ENCODE measurements around the gene PDZRN3. TPM values are rescaled to one million over a fixed set of nuclear protein-coding genes. Genes with fewer than 3 reads are reported as not detected.

The PDZRN3 gene
- total and polyA plus RNA-seq, 2 experiments from 2014 or later: 22.3 to 35.6 TPM

- H4K20me1 ChIP-seq (ENCODE audit: insufficient read depth): no peaks in the 10 kb centered on the region
- H3F3A ChIP-seq (ENCODE audit: insufficient read depth): peaks cover 12% of the 10 kb centered on the region; the same call in 1 of the 2 replicates
- H3K4me3 ChIP-seq: 0 out of 2 replicates have a peak overlapping the region, but pooled peaks have one; percentile 16
- TF ChIP-seq EZH2phosphoT487 (IDR thresholded peaks at IDR 0.05; ENCODE audit: insufficient read depth, low read depth) (no peak), EZH2 (IDR thresholded peaks at IDR 0.05; ENCODE audit: insufficient read depth, poor library complexity, severe bottlenecking) (no peak)
- peak overlapping the region; percentile 29 for H3K27ac ChIP-seq
- DNase-seq: peak; percentile 41
- 0 out of 2 replicates have a peak overlapping the region, but pooled peaks have one; percentile 12 for H2AFZ ChIP-seq
- WGBS, 2 experiments (ENCODE audit: low coverage in 1 of 2, low lambda C conversion rate in 2 of 2, missing lambda C conversion rate in 2 of 2): 26 to 33% methylated on average over 7 of the region's 7 CpGs
- peak overlapping the region; percentile 47 for H3K4me2 ChIP-seq (ENCODE audit: unreplicated experiment)
- 0 out of 2 replicates have a peak, but pooled peaks cover 4% of the 10 kb centered on the region for H3K9me2 ChIP-seq (ENCODE audit: insufficient read depth)
- H3K4me1 ChIP-seq (ENCODE audit: insufficient read depth): peaks cover 14% of the 10 kb centered on the region; the same call in 1 of the 2 replicates
- peaks cover 70% of the 10 kb centered on the region for H3K79me2 ChIP-seq (ENCODE audit: insufficient read depth)
- no peaks in the 10 kb centered on the region for H3K9me3 ChIP-seq (ENCODE audit: low read depth)
- H3K27me3 ChIP-seq (replicated peaks; ENCODE audit: insufficient read depth): no peaks in the 10 kb centered on the region
- in situ Hi-C loops (cut with MboI): no loop called here
- no peak overlapping the region; the same call in 1 of the 2 replicates for H3K9ac ChIP-seq
- H3K36me3 ChIP-seq (ENCODE audit: low read depth): no peaks in the 10 kb centered on the region
Measured at GRCh38 chr3:73521734-73522336, 102.9 kb downstream of the PDZRN3 start.

- WGBS, 2 experiments (ENCODE audit: low coverage in 1 of 2, low lambda C conversion rate in 2 of 2, missing lambda C conversion rate in 2 of 2): 4 to 8% methylated on average over 13 of the region's 13 CpGs
- Histone ChIP-seq H3K36me3 (ENCODE audit: low read depth) (no peaks in the 10 kb centered on the region), H3K9me3 (ENCODE audit: low read depth) (no peaks in the 10 kb centered on the region), H3K79me2 (ENCODE audit: insufficient read depth) (peaks cover 70% of the 10 kb centered on the region), H2AFZ (peak overlapping the region; percentile 47; the same call in 1 of the 2 replicates), H3K4me3 (peak overlapping the region; percentile 40), H3K9me2 (ENCODE audit: insufficient read depth) (0 out of 2 replicates have a peak, but pooled peaks cover 4% of the 10 kb centered on the region), H3F3A (ENCODE audit: insufficient read depth) (peaks cover 12% of the 10 kb centered on the region; the same call in 1 of the 2 replicates), H3K27me3 (replicated peaks; ENCODE audit: insufficient read depth) (no peaks in the 10 kb centered on the region), H3K4me2 (ENCODE audit: unreplicated experiment) (peak overlapping the region; percentile 47), H3K4me1 (ENCODE audit: insufficient read depth) (peaks cover 14% of the 10 kb centered on the region; the same call in 1 of the 2 replicates), H3K9ac (peak overlapping the region; percentile 36), H4K20me1 (ENCODE audit: insufficient read depth) (no peaks in the 10 kb centered on the region), H3K27ac (peak overlapping the region; percentile 29)
- peak; percentile 69 for DNase-seq
- TF ChIP-seq EZH2 (IDR thresholded peaks at IDR 0.05; ENCODE audit: insufficient read depth, poor library complexity, severe bottlenecking) (no peak), EZH2phosphoT487 (IDR thresholded peaks at IDR 0.05; ENCODE audit: insufficient read depth, low read depth) (no peak)
- in situ Hi-C loops (cut with MboI): no loop called here
Measured at GRCh38 chr3:73520931-73521461, 103.7 kb downstream of the PDZRN3 start.

DNA sequence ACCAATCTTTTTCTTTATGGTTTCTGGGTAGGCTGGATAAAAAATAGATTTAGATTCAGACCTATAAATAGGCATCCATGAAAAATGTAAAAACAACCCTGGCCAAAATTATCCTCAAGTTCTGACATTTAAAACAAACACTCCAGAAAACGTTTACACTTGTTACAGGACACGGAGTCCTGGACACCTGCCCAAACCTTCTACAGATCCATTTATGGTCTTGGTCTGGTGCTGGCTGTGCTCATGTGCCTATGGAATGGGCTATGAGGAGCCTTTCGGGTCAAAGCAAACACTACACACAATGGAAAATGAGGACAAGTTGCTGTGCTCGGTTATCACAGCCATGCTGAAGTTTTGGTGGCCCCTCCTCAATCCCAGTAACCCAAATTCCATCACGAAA is 108.1 kb downstream of the PDZRN3 start:
- Histone ChIP-seq H3K9me3 (ENCODE audit: low read depth) (no peaks in the 10 kb centered on the region), H3K4me2 (ENCODE audit: unreplicated experiment) (no peak overlapping the region), H3K27me3 (replicated peaks; ENCODE audit: insufficient read depth) (no peaks in the 10 kb centered on the region), H3K79me2 (ENCODE audit: insufficient read depth) (peaks cover 81% of the 10 kb centered on the region), H3K4me3 (no peak overlapping the region), H3K36me3 (ENCODE audit: low read depth) (no peaks in the 10 kb centered on the region), H3K9ac (no peak overlapping the region), H3K9me2 (ENCODE audit: insufficient read depth) (0 out of 2 replicates have a peak, but pooled peaks cover 4% of the 10 kb centered on the region), H4K20me1 (ENCODE audit: insufficient read depth) (no peaks in the 10 kb centered on the region), H3K4me1 (ENCODE audit: insufficient read depth) (peaks cover 14% of the 10 kb centered on the region; the same call in 1 of the 2 replicates), H3K27ac (no peak overlapping the region), H3F3A (ENCODE audit: insufficient read depth) (peaks cover 6% of the 10 kb centered on the region; the same call in 1 of the 2 replicates), H2AFZ (no peak overlapping the region)
- 79 to 80% methylated on average over 5 of the region's 5 CpGs for WGBS, 2 experiments (ENCODE audit: low coverage in 1 of 2, low lambda C conversion rate in 2 of 2, missing lambda C conversion rate in 2 of 2)
- DNase-seq: no peak
- in situ Hi-C loops (cut with MboI): loop anchor here (10.0 kb wide), 1 partner anchor 248 kb away; no protein-coding TSS in a partner anchor
- no peak for TF ChIP-seq EZH2 (IDR thresholded peaks at IDR 0.05; ENCODE audit: insufficient read depth, poor library complexity, severe bottlenecking)
- no peak for TF ChIP-seq EZH2phosphoT487 (IDR thresholded peaks at IDR 0.05; ENCODE audit: insufficient read depth, low read depth)

DNA sequence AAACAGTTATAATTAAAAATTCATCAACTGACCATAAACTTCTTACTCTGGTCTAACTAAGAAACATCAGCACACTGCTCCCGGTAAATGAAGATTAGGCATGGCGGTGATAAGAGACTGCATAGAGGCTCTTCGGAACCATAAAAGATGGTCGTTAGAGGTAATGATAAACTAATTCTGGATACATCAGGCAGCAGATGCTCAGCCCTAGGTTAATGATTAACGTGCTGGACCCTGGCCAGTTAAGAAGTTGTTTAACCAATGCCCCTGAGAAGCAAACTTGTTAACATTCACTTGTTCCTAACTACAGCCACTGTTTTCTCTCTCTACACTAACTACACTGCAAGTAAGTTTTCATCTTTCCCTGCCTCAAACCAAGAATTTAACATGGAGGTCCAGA is 111.5 kb downstream of the PDZRN3 start:
- Histone ChIP-seq H3K27me3 (replicated peaks; ENCODE audit: insufficient read depth) (no peaks in the 10 kb centered on the region), H4K20me1 (ENCODE audit: insufficient read depth) (no peaks in the 10 kb centered on the region), H3F3A (ENCODE audit: insufficient read depth) (0 out of 2 replicates have a peak, but pooled peaks cover 8% of the 10 kb centered on the region), H3K9me2 (ENCODE audit: insufficient read depth) (0 out of 2 replicates have a peak, but pooled peaks cover 4% of the 10 kb centered on the region), H3K79me2 (ENCODE audit: insufficient read depth) (peaks cover 99% of the 10 kb centered on the region), H3K4me1 (ENCODE audit: insufficient read depth) (peaks cover 20% of the 10 kb centered on the region), H3K9me3 (ENCODE audit: low read depth) (no peaks in the 10 kb centered on the region), H3K27ac (no peak overlapping the region), H3K9ac (no peak overlapping the region), H3K4me3 (no peak overlapping the region), H3K36me3 (ENCODE audit: low read depth) (no peaks in the 10 kb centered on the region), H2AFZ (no peak overlapping the region), H3K4me2 (ENCODE audit: unreplicated experiment) (no peak overlapping the region)
- in situ Hi-C loops (cut with MboI): loop anchor here (10.0 kb wide), 1 partner anchor 252 kb away; no protein-coding TSS in a partner anchor
- DNase-seq: no peak
- 87 to 89% methylated on average over 5 of the region's 5 CpGs for WGBS, 2 experiments (ENCODE audit: low coverage in 1 of 2, low lambda C conversion rate in 2 of 2, missing lambda C conversion rate in 2 of 2)
- TF ChIP-seq EZH2phosphoT487 (IDR thresholded peaks at IDR 0.05; ENCODE audit: insufficient read depth, low read depth) (no peak), EZH2 (IDR thresholded peaks at IDR 0.05; ENCODE audit: insufficient read depth, poor library complexity, severe bottlenecking) (no peak)
